DND-41 (cell line): ENCODE measurements around the gene CRISPLD2.

Experiments used
- ATAC-seq: fragments of 200-7000 bp; cut with Tn5 transposase; 3 replicates; pipeline ENCODE4 v1.9.1; 2021; ENCODE audit warnings: low read depth; ENCODE audit not compliant: insufficient read depth
- DNase-seq: peaks from one replicate; pipeline ENCODE4 v3.0.0-alpha.2; 2020
- H2AFZ ChIP-seq: 2 replicates; pipeline ENCODE4 v1.6.0; 2012; ENCODE audit warnings: low read depth, low read length
- H3K27ac ChIP-seq: 2 replicates; pipeline ENCODE4 v1.5.1; 2012; ENCODE audit warnings: low read length, inconsistent platforms
- H3K27me3 ChIP-seq: fragments of 200-600 bp; sonication (generic); 2 replicates; pipeline ENCODE4 v1.6.0; 2012; ENCODE audit warnings: low read length, mild to moderate bottlenecking, inconsistent platforms; ENCODE audit not compliant: insufficient read depth, poor library complexity
- H3K36me3 ChIP-seq: 2 replicates; pipeline ENCODE4 v1.5.1; 2012; ENCODE audit warnings: low read length, inconsistent platforms; ENCODE audit not compliant: insufficient read depth
- H3K4me1 ChIP-seq: 2 replicates; pipeline ENCODE4 v1.5.1; 2012; ENCODE audit warnings: mild to moderate bottlenecking, low read length; ENCODE audit not compliant: insufficient read depth
- H3K4me2 ChIP-seq: 2 replicates; pipeline ENCODE4 v1.6.0; 2012; ENCODE audit warnings: mild to moderate bottlenecking, moderate library complexity, low read length, inconsistent platforms; ENCODE audit not compliant: insufficient read depth
- H3K4me3 ChIP-seq, 2 experiments: fragments of 200-600 bp in 1 of 2; shearing (Covaris generic) in 1 of 2; 2 replicates each; pipeline ENCODE4 v1.5.1; 2012 to 2016; ENCODE audit warnings: inconsistent platforms in 2 of 2, low read length in 2 of 2, mild to moderate bottlenecking in 2 of 2, low read depth in 1 of 2, moderate library complexity in 1 of 2
- H3K79me2 ChIP-seq: 2 replicates; pipeline ENCODE4 v1.6.0; 2012; ENCODE audit warnings: low read length, inconsistent platforms; ENCODE audit not compliant: insufficient read depth
- H3K9ac ChIP-seq: 2 replicates; pipeline ENCODE4 v1.6.0; 2012; ENCODE audit warnings: low read depth, mild to moderate bottlenecking, inconsistent platforms, low read length, moderate library complexity
- H3K9me3 ChIP-seq: 2 replicates; pipeline ENCODE4 v1.5.1; 2012; ENCODE audit warnings: low read length, moderate library complexity, mild to moderate bottlenecking, inconsistent platforms; ENCODE audit not compliant: insufficient read depth, severe bottlenecking
- H4K20me1 ChIP-seq: 2 replicates; pipeline ENCODE4 v1.6.0; 2012; ENCODE audit warnings: low read length; ENCODE audit not compliant: insufficient read depth
- CTCF ChIP-seq: IDR thresholded peaks from 2 replicates; pipeline ENCODE4 v1.5.1; 2012; ENCODE audit warnings: borderline replicate concordance, low read length, moderate library complexity, mild to moderate bottlenecking; ENCODE audit not compliant: poor library complexity, severe bottlenecking; ENCODE audit errors: extremely low read depth
- EZH2 ChIP-seq: IDR thresholded peaks from 3 replicates; pipeline ENCODE4 v1.6.1; 2012; ENCODE audit warnings: borderline replicate concordance, low read depth, mild to moderate bottlenecking, moderate library complexity, low read length, inconsistent platforms; ENCODE audit not compliant: severe bottlenecking

The CRISPLD2 gene

GRCh38 chr16:84889066-84889465 lies 69.3 kb downstream of the CRISPLD2 start:
- ATAC-seq, result no peak
- H3K4me3 ChIP-seq, result no peak overlapping the region
- H3K9ac ChIP-seq, result no peak overlapping the region
- no peak overlapping the region for H3K4me2 ChIP-seq
- H3K27ac ChIP-seq, result no peak overlapping the region
- H3K36me3 ChIP-seq, result no peaks in the 10 kb centered on the region
- H3K79me2 ChIP-seq, result no peaks in the 10 kb centered on the region
- DNase-seq, result no peak
- no peaks in the 10 kb centered on the region for H3K4me1 ChIP-seq
- TF ChIP-seq EZH2 (no peak), CTCF (no peak)
- H3K9me3 ChIP-seq, result no peaks in the 10 kb centered on the region
- H3K27me3 ChIP-seq, result peaks cover 6% of the 10 kb centered on the region
- no peak overlapping the region for H2AFZ ChIP-seq
- no peaks in the 10 kb centered on the region for H4K20me1 ChIP-seq

- Histone ChIP-seq H4K20me1 (no peaks in the 10 kb centered on the region), H3K4me1 (no peaks in the 10 kb centered on the region), H3K79me2 (no peaks in the 10 kb centered on the region), H3K9me3 (no peaks in the 10 kb centered on the region), H3K36me3 (no peaks in the 10 kb centered on the region), H3K9ac (no peak overlapping the region), H3K27ac (no peak overlapping the region), H3K4me3 (no peak overlapping the region), H3K27me3 (peaks cover 6% of the 10 kb centered on the region), H3K4me2 (no peak overlapping the region), H2AFZ (no peak overlapping the region)
- TF ChIP-seq EZH2, result no peak
- no peak for ATAC-seq
- DNase-seq, result no peak
Observed at GRCh38 chr16:84890427-84890826, 70.6 kb downstream of the CRISPLD2 start.

- no peak overlapping the region for H2AFZ ChIP-seq
- H4K20me1 ChIP-seq, result no peaks in the 10 kb centered on the region
- no peak overlapping the region for H3K27ac ChIP-seq
- H3K4me2 ChIP-seq, result no peak overlapping the region
- H3K9ac ChIP-seq, result no peak overlapping the region
- H3K27me3 ChIP-seq, result peaks cover 6% of the 10 kb centered on the region
- TF ChIP-seq EZH2, result no peak
- no peaks in the 10 kb centered on the region for H3K9me3 ChIP-seq
- no peaks in the 10 kb centered on the region for H3K4me1 ChIP-seq
- no peak overlapping the region for H3K4me3 ChIP-seq
- DNase-seq (no peak), ATAC-seq (no peak)
- H3K36me3 ChIP-seq, result no peaks in the 10 kb centered on the region
- no peaks in the 10 kb centered on the region for H3K79me2 ChIP-seq
Observed at GRCh38 chr16:84891149-84891795, 71.5 kb downstream of the CRISPLD2 start.

GRCh38 chr16:84892097-84892496 lies 72.3 kb downstream of the CRISPLD2 start:
- Histone ChIP-seq H3K27ac (no peak overlapping the region), H3K27me3 (peaks cover 6% of the 10 kb centered on the region), H2AFZ (no peak overlapping the region), H3K4me3 (no peak overlapping the region), H4K20me1 (no peaks in the 10 kb centered on the region), H3K36me3 (no peaks in the 10 kb centered on the region), H3K79me2 (no peaks in the 10 kb centered on the region), H3K9ac (no peak overlapping the region), H3K4me1 (no peaks in the 10 kb centered on the region), H3K4me2 (no peak overlapping the region), H3K9me3 (no peaks in the 10 kb centered on the region)
- DNase-seq (no peak), ATAC-seq (no peak)
- TF ChIP-seq CTCF (no peak), EZH2 (no peak)
